ENCODE measurements around the gene ARFGAP2. TPM values are rescaled to one million over a fixed set of nuclear protein-coding genes. Genes with fewer than 3 reads are reported as not detected.

The ARFGAP2 gene
- total RNA-seq, 2 donors from 2014 or later: 181 to 189 TPM

GRCh38 chr11:47157805-47158204 is 18.9 kb downstream of the ARFGAP2 start:
- no peak for DNase-seq
- no peak overlapping the region for H3K27ac Mint-ChIP-seq
- no peaks in the 10 kb centered on the region for H3K27me3 Mint-ChIP-seq
- H3K4me1 Mint-ChIP-seq: peaks cover 19% of the 10 kb centered on the region
- peaks cover 3% of the 10 kb centered on the region for H3K36me3 Mint-ChIP-seq (ENCODE audit: low read depth)
- H3K4me3 Mint-ChIP-seq: no peak overlapping the region
- no peaks in the 10 kb centered on the region for H3K9me3 ChIP-seq (ENCODE audit: control insufficient read depth, low read length, poor library complexity, severe bottlenecking)
- ATAC-seq: no peak

- no peaks in the 10 kb centered on the region for H3K9me3 ChIP-seq (ENCODE audit: control insufficient read depth, low read length, poor library complexity, severe bottlenecking)
- Mint-ChIP-seq H3K4me1 (peaks cover 19% of the 10 kb centered on the region), H3K27ac (no peak overlapping the region), H3K36me3 (ENCODE audit: low read depth) (peaks cover 3% of the 10 kb centered on the region), H3K4me3 (no peak overlapping the region), H3K27me3 (no peaks in the 10 kb centered on the region)
- DNase-seq: no peak
- no peak for ATAC-seq
These were observed 19.7 kb downstream of the ARFGAP2 start for GRCh38 chr11:47156951-47157350.

DNA sequence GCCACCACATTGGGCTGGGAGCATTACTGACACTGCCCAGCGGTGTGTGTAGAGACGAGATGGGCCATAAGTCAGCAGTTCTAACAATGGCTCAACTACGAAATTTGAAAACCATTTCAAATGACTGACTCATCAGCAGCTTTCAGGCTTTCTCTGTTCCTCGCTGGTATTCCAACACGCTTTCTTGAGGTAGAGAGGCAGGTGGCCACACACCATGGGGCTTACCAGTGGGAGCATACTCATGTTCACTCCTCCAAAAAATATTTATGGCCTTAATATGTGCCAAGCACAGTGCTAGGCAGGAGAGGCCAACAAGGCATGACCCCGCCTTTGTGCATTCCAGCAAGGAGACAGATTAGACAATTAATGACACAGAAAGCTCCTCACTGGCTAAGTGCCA is 20.3 kb downstream of the ARFGAP2 start:
- ATAC-seq (no peak), DNase-seq (no peak)
- peaks cover 3% of the 10 kb centered on the region for H3K36me3 Mint-ChIP-seq (ENCODE audit: low read depth)
- H3K27ac Mint-ChIP-seq: no peak overlapping the region
- no peaks in the 10 kb centered on the region for H3K9me3 ChIP-seq (ENCODE audit: control insufficient read depth, low read length, poor library complexity, severe bottlenecking)
- H3K4me3 Mint-ChIP-seq: no peak overlapping the region
- peaks cover 19% of the 10 kb centered on the region for H3K4me1 Mint-ChIP-seq
- H3K27me3 Mint-ChIP-seq: no peaks in the 10 kb centered on the region

- Mint-ChIP-seq H3K27ac (peak overlapping the region; percentile 93), H3K4me3 (no peak overlapping the region), H3K27me3 (no peaks in the 10 kb centered on the region), H3K4me1 (peaks cover 19% of the 10 kb centered on the region), H3K36me3 (ENCODE audit: low read depth) (peaks cover 3% of the 10 kb centered on the region)
- ATAC-seq: no peak
- H3K9me3 ChIP-seq (ENCODE audit: control insufficient read depth, low read length, poor library complexity, severe bottlenecking): no peaks in the 10 kb centered on the region
- no peak for DNase-seq
These were observed 20.8 kb downstream of the ARFGAP2 start for GRCh38 chr11:47155879-47156278.

- peak; percentile 53 for ATAC-seq
- Mint-ChIP-seq H3K4me3 (peak overlapping the region; percentile 80), H3K27me3 (no peaks in the 10 kb centered on the region), H3K27ac (peak overlapping the region; percentile 93), H3K4me1 (peaks cover 19% of the 10 kb centered on the region), H3K36me3 (ENCODE audit: low read depth) (peaks cover 6% of the 10 kb centered on the region)
- no peaks in the 10 kb centered on the region for H3K9me3 ChIP-seq (ENCODE audit: control insufficient read depth, low read length, poor library complexity, severe bottlenecking)
- DNase-seq: no peak
These were observed 21.8 kb downstream of the ARFGAP2 start for GRCh38 chr11:47154616-47155570.

GRCh38 chr11:47152953-47153950 is 23.4 kb downstream of the ARFGAP2 start:
- no peaks in the 10 kb centered on the region for H3K9me3 ChIP-seq (ENCODE audit: control insufficient read depth, low read length, poor library complexity, severe bottlenecking)
- H3K4me3 Mint-ChIP-seq: peak overlapping the region; percentile 72
- DNase-seq (peak in 1 of 3 donors; percentile 42), ATAC-seq (peak; percentile 72)
- peaks cover 6% of the 10 kb centered on the region for H3K36me3 Mint-ChIP-seq (ENCODE audit: low read depth)
- H3K4me1 Mint-ChIP-seq: peaks cover 19% of the 10 kb centered on the region
- H3K27me3 Mint-ChIP-seq: no peaks in the 10 kb centered on the region
- H3K27ac Mint-ChIP-seq: peak overlapping the region; percentile 39

- Mint-ChIP-seq H3K4me3 (no peak overlapping the region), H3K4me1 (peaks cover 19% of the 10 kb centered on the region), H3K27ac (peak overlapping the region; percentile 45), H3K27me3 (no peaks in the 10 kb centered on the region), H3K36me3 (ENCODE audit: low read depth) (peaks cover 6% of the 10 kb centered on the region)
- DNase-seq (no peak), ATAC-seq (no peak)
- H3K9me3 ChIP-seq (ENCODE audit: control insufficient read depth, low read length, poor library complexity, severe bottlenecking): no peaks in the 10 kb centered on the region
These were observed 24.3 kb downstream of the ARFGAP2 start for GRCh38 chr11:47152126-47152952.

DNA sequence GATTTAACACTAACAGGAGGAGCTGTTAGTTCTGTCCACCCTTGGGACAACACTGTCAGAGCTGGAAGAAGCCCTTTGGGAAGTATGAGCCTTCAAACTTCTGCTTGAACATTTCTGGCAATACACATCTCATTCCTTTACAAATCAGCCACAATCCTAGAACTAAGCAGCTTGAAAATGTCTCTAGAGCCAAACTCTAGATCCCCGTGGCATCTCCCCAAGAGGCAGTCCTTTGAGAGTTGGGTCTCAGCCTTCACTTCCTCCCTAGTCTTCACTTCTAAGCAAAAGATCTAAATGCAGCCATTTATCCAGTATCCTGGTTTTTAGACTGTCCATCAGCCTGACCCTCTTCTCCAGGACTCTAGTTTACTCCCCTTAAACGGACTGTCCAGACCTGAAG is 26.9 kb downstream of the ARFGAP2 start:
- Mint-ChIP-seq H3K27ac (peak overlapping the region; percentile 73), H3K4me1 (peaks cover 13% of the 10 kb centered on the region), H3K36me3 (ENCODE audit: low read depth) (peaks cover 4% of the 10 kb centered on the region), H3K27me3 (no peaks in the 10 kb centered on the region), H3K4me3 (no peak overlapping the region)
- no peak for DNase-seq
- H3K9me3 ChIP-seq (ENCODE audit: control insufficient read depth, low read length, poor library complexity, severe bottlenecking): no peaks in the 10 kb centered on the region
- no peak for ATAC-seq

DNA sequence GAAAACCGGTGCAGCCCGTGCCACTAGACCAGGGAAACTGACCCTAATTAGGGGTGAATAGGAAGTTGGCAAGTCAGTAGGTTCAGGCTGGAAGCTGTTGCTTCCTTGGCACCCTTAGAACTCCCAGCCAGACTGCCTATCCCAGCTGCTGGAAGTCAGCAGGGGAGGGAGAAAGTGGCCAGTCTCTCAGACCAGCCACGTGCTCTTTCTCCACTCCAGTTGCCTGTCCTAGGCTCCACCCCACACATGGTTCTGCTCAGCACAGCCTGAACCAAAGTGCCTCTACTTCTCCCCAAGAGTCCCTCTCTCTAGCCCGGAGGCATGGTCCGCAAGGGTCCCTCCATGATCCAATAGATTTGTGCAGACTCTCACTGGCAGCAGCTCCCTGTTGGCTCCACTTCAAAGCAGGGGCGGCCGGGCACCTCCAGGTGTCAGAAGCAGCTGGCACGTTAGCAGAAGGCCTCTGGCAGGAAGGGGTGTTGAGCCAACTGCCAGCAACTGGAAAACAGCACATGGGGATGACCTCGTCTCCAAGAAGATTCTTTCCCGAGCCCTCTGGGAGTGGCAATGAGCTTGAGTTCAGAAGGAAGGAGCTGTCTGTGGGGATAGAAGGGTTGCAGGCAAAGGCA is 27.7 kb downstream of the ARFGAP2 start:
- H3K9me3 ChIP-seq (ENCODE audit: control insufficient read depth, low read length, poor library complexity, severe bottlenecking): no peaks in the 10 kb centered on the region
- H3K27ac Mint-ChIP-seq: no peak overlapping the region
- DNase-seq (no peak), ATAC-seq (no peak)
- H3K27me3 Mint-ChIP-seq: no peaks in the 10 kb centered on the region
- H3K4me1 Mint-ChIP-seq: peaks cover 9% of the 10 kb centered on the region
- no peak overlapping the region for H3K4me3 Mint-ChIP-seq
- peaks cover 4% of the 10 kb centered on the region for H3K36me3 Mint-ChIP-seq (ENCODE audit: low read depth)

- no peaks in the 10 kb centered on the region for H3K9me3 ChIP-seq (ENCODE audit: control insufficient read depth, low read length, poor library complexity, severe bottlenecking)
- Mint-ChIP-seq H3K4me1 (peaks cover 6% of the 10 kb centered on the region), H3K27ac (no peak overlapping the region), H3K36me3 (ENCODE audit: low read depth) (peaks cover 4% of the 10 kb centered on the region), H3K4me3 (no peak overlapping the region), H3K27me3 (no peaks in the 10 kb centered on the region)
- no peak for DNase-seq
- ATAC-seq: no peak
These were observed 28.4 kb downstream of the ARFGAP2 start for GRCh38 chr11:47148270-47148669.

DNA sequence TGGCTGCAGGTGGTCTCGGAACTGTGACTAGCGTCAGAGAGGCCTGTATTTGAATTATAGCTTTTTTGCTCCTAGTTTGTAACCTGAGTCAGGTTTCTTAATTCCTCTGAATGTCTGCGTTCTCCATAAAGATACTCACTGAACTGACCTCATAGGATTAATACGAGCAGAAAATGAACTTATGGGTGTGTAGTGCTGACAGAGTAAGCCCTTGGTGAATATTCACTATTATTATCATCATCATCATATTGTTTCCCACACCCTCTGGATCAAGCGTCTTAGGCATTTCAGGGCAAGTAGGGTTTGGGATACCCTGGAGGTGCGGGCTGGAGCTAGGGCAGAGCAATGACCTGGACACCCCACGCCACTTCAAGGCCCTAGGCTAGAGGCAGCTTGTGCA is 29.0 kb downstream of the ARFGAP2 start:
- Mint-ChIP-seq H3K27ac (no peak overlapping the region), H3K27me3 (no peaks in the 10 kb centered on the region), H3K4me3 (no peak overlapping the region), H3K4me1 (peaks cover 2% of the 10 kb centered on the region), H3K36me3 (ENCODE audit: low read depth) (peaks cover 4% of the 10 kb centered on the region)
- DNase-seq: no peak
- H3K9me3 ChIP-seq (ENCODE audit: control insufficient read depth, low read length, poor library complexity, severe bottlenecking): no peaks in the 10 kb centered on the region
- ATAC-seq: no peak

- Mint-ChIP-seq H3K27ac (no peak overlapping the region), H3K36me3 (ENCODE audit: low read depth) (peaks cover 4% of the 10 kb centered on the region), H3K4me1 (peaks cover 2% of the 10 kb centered on the region), H3K4me3 (no peak overlapping the region), H3K27me3 (no peaks in the 10 kb centered on the region)
- no peak for ATAC-seq
- no peak for DNase-seq
- H3K9me3 ChIP-seq (ENCODE audit: control insufficient read depth, low read length, poor library complexity, severe bottlenecking): no peaks in the 10 kb centered on the region
These were observed 29.4 kb downstream of the ARFGAP2 start for GRCh38 chr11:47147250-47147649.

Measured in T-helper 17 cell (primary cell).